Measurements from ENCODE around the gene POLD1.

DNA sequence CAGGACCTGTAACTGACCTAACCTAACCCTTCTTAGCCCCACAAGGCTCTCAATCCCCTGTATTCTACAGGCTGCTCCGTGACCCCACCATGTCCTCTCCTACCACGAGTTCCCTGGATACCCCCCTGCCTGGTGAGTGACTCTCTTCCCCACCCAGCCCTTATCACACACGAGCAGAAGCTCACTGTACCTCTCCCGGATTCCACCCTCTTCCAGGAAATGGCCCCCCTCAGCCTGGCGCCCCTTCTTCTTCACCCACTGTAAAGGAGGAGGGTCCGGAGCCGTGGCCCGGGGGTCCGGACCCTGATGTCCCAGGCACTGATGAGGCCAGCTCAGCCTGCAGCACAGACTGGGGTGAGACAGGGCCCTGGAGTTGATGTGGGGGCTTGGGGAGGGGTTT is 6.6 kb upstream of the POLD1 start:
- TF ChIP-seq, protein P1, sequence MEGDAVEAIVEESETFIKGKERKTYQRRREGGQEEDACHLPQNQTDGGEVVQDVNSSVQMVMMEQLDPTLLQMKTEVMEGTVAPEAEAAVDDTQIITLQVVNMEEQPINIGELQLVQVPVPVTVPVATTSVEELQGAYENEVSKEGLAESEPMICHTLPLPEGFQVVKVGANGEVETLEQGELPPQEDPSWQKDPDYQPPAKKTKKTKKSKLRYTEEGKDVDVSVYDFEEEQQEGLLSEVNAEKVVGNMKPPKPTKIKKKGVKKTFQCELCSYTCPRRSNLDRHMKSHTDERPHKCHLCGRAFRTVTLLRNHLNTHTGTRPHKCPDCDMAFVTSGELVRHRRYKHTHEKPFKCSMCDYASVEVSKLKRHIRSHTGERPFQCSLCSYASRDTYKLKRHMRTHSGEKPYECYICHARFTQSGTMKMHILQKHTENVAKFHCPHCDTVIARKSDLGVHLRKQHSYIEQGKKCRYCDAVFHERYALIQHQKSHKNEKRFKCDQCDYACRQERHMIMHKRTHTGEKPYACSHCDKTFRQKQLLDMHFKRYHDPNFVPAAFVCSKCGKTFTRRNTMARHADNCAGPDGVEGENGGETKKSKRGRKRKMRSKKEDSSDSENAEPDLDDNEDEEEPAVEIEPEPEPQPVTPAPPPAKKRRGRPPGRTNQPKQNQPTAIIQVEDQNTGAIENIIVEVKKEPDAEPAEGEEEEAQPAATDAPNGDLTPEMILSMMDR (IDR thresholded peaks at IDR 0.05; ENCODE audit: low read depth, low read length, poor library complexity, severe bottlenecking), result no peak
- no peak for TF ChIP-seq EZH2phosphoT487 (IDR thresholded peaks at IDR 0.05; ENCODE audit: borderline replicate concordance, low read length)
